SU-DHL-6 (cell line): ENCODE results near the gene HLA-DRA.

Source experiments
- H2AFZ ChIP-seq: fragments of 200-600 bp; sonication (generic); 2 replicates; pipeline ENCODE4 v1.6.1; 2014; ENCODE audit warnings: low read depth, mild to moderate bottlenecking, moderate library complexity, mixed read lengths, antibody characterized with exemption, low read length; ENCODE audit not compliant: severe bottlenecking
- H3F3A ChIP-seq: fragments of 200-600 bp; shearing (Covaris generic); 2 replicates; pipeline ENCODE4 v1.6.0; 2016; ENCODE audit warnings: antibody characterized with exemption, mild to moderate bottlenecking; ENCODE audit not compliant: insufficient read depth
- H3K27ac ChIP-seq: fragments of 200-600 bp; sonication (generic); 2 replicates; pipeline ENCODE4 v1.5.1; 2016; ENCODE audit warnings: low read depth, mild to moderate bottlenecking, low read length, moderate library complexity, mixed read lengths
- H3K27me3 ChIP-seq: fragments of 200-600 bp; sonication (generic), shearing (Covaris generic); 2 replicates; pipeline ENCODE4 v1.6.0; 2014; ENCODE audit warnings: mild to moderate bottlenecking, low read length
- H3K36me3 ChIP-seq: fragments of 200-600 bp; sonication (generic); 2 replicates; pipeline ENCODE4 v1.6.1; 2014; ENCODE audit warnings: mild to moderate bottlenecking, low read length, mixed read lengths
- H3K4me2 ChIP-seq: fragments of 300-600, 200-600 bp; shearing (Covaris generic), sonication (generic); 2 replicates; pipeline ENCODE4 v1.6.0; 2014; ENCODE audit warnings: low read length, low read depth, mild to moderate bottlenecking; ENCODE audit not compliant: poor library complexity, severe bottlenecking
- H3K4me3 ChIP-seq: fragments of 200-600 bp; sonication (generic); 2 replicates; pipeline ENCODE4 v1.5.1; 2014; ENCODE audit warnings: antibody characterized with exemption, low read length, mild to moderate bottlenecking, mixed read lengths; ENCODE audit not compliant: insufficient read depth, poor library complexity, severe bottlenecking
- H3K79me2 ChIP-seq: fragments of 200-600 bp; sonication (generic); 2 replicates; pipeline ENCODE4 v1.6.1; 2014; ENCODE audit warnings: mild to moderate bottlenecking, low read length, moderate library complexity; ENCODE audit not compliant: insufficient read depth
- H3K9ac ChIP-seq: fragments of 200-600 bp; sonication (generic); 2 replicates; pipeline ENCODE4 v1.7.0; 2014; ENCODE audit warnings: mild to moderate bottlenecking, low read length
- H3K9me2 ChIP-seq: fragments of 200-600 bp; sonication (generic); replicated peaks from 2 replicates; pipeline ENCODE4 v1.6.1; 2014; ENCODE audit warnings: low read length; ENCODE audit not compliant: insufficient read depth
- H3K9me3 ChIP-seq: fragments of 200-600 bp; sonication (generic); 2 replicates; pipeline ENCODE4 v1.6.1; 2014; ENCODE audit warnings: low read length, mixed read lengths; ENCODE audit not compliant: insufficient read depth
- H4K20me1 ChIP-seq: fragments of 200-600 bp; sonication (generic); 2 replicates; pipeline ENCODE4 v1.6.1; 2014; ENCODE audit warnings: low read depth, mild to moderate bottlenecking, antibody characterized with exemption, low read length, moderate library complexity, mixed read lengths
- CTCF ChIP-seq: fragments of 200-600 bp; sonication (generic); IDR thresholded peaks from one replicate; pipeline ENCODE4 v1.5.1; 2017; ENCODE audit warnings: antibody characterized with exemption, mild to moderate bottlenecking, low read length, moderate library complexity; ENCODE audit not compliant: insufficient read depth, poor library complexity, severe bottlenecking
- EZH2phosphoT487 ChIP-seq: fragments of 200-600 bp; sonication (generic), shearing (Covaris generic); conservative IDR thresholded peaks from 2 replicates; pipeline ENCODE4 v1.6.1; 2018; ENCODE audit warnings: mild to moderate bottlenecking, antibody characterized with exemption, low read length, moderate library complexity, mixed read lengths

Gene HLA-DRA

GRCh38 chr6:32396028-32396427 lies 43.7 kb upstream of the HLA-DRA start:
- no peak overlapping the region for H3K9ac ChIP-seq
- H3K9me3 ChIP-seq = no peaks in the 10 kb centered on the region
- H3K27me3 ChIP-seq = no peaks in the 10 kb centered on the region
- H3F3A ChIP-seq = no peaks in the 10 kb centered on the region
- H3K4me2 ChIP-seq = no peak overlapping the region
- no peak overlapping the region for H3K27ac ChIP-seq
- no peaks in the 10 kb centered on the region for H3K79me2 ChIP-seq
- H3K4me3 ChIP-seq = no peak overlapping the region
- no peaks in the 10 kb centered on the region for H4K20me1 ChIP-seq
- no peaks in the 10 kb centered on the region for H3K36me3 ChIP-seq
- H3K9me2 ChIP-seq = no peaks in the 10 kb centered on the region
- no peak for TF ChIP-seq CTCF
- no peak for TF ChIP-seq EZH2phosphoT487
- no peak overlapping the region for H2AFZ ChIP-seq

GRCh38 chr6:32397252-32397920 lies 42.3 kb upstream of the HLA-DRA start:
- Histone ChIP-seq H3K4me3 (no peak overlapping the region), H3K27ac (no peak overlapping the region), H2AFZ (no peak overlapping the region), H3K79me2 (no peaks in the 10 kb centered on the region), H3F3A (no peaks in the 10 kb centered on the region), H3K4me2 (no peak overlapping the region), H3K9me2 (no peaks in the 10 kb centered on the region), H3K9ac (no peak overlapping the region), H3K36me3 (no peaks in the 10 kb centered on the region), H4K20me1 (no peaks in the 10 kb centered on the region), H3K27me3 (no peaks in the 10 kb centered on the region), H3K9me3 (no peaks in the 10 kb centered on the region)
- TF ChIP-seq EZH2phosphoT487 = no peak
- no peak for TF ChIP-seq CTCF

DNA sequence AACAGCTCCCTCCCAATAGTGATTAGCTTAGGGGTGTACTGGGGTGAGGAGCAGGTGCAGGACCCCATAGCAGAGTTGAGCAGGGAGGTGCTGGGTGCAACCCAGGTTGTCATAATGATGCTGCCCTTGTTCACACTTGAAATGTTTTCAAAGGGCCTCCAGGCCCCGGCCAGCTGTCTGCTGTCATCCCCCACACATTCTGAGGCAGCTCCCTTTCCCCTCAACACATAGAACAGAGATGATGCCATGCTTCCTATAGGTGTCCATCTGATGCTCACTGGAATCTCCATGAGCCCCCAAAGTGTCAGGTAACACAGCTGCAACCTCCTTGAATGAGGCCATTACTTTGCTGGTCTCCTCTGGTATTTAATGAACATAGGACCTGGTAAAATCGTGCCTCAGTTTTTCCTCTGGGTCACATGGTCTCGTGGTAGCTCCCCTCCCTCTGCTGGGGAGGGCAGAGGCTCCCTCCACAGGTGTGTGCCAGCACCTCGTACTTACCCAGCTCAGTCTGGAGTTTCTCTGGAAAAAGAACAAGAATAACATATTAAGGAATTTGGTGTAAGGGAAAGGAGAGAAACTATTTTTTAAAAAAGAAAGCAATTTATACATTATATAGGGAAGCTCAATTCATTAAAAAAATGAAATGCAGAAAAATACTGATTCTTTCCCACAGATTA lies 38.3 kb upstream of the HLA-DRA start:
- H3K36me3 ChIP-seq = no peaks in the 10 kb centered on the region
- H2AFZ ChIP-seq = no peak overlapping the region
- H3K27ac ChIP-seq = no peak overlapping the region
- no peaks in the 10 kb centered on the region for H3K27me3 ChIP-seq
- H3K4me2 ChIP-seq = no peak overlapping the region
- TF ChIP-seq CTCF = no peak
- TF ChIP-seq EZH2phosphoT487 = no peak
- no peaks in the 10 kb centered on the region for H3K79me2 ChIP-seq
- H4K20me1 ChIP-seq = no peaks in the 10 kb centered on the region
- H3K4me3 ChIP-seq = no peak overlapping the region
- H3F3A ChIP-seq = no peaks in the 10 kb centered on the region
- H3K9ac ChIP-seq = no peak overlapping the region
- H3K9me2 ChIP-seq = no peaks in the 10 kb centered on the region
- H3K9me3 ChIP-seq = no peaks in the 10 kb centered on the region
